Measurements from ENCODE around the gene ENTPD2.

GRCh38 chr9:137052293-137052692 is 1.6 kb downstream of the ENTPD2 start:
- no peak for TF ChIP-seq CTCF (IDR thresholded peaks at IDR 0.05; ENCODE audit: insufficient read depth, low read length, poor library complexity, severe bottlenecking)
- TF ChIP-seq EZH2phosphoT487 (conservative IDR thresholded peaks at IDR 0.05; ENCODE audit: low read length), result no peak
